Activated CD4-positive, alpha-beta T cell treated with anti-CD3 and anti-CD28 coated beads for 36 hours (primary cell): ENCODE results near the gene CLMP. TPM values are rescaled to one million over a fixed set of nuclear protein-coding genes. Genes with fewer than 3 reads are reported as not detected.
A peak's percentile ranks its signal among the peaks of the same experiment; 100 is the strongest.
"Not testable (repeated sequence)": the region's sequence is repeated elsewhere in the genome, so short reads cannot be mapped to it uniquely, and the experiment has no call there.

Source experiments
- ATAC-seq: fragments of 200-7000 bp; cut with Tn5 transposase; one replicate; pipeline ENCODE4 v1.10.0; 2021; ENCODE audit warnings: mild to moderate bottlenecking, moderate library complexity
- CTCF ChIA-PET: fragments of 350-600 bp; sonication (Branson Sonifier 250); formaldehyde crosslinking; loops from one replicate; lab custom pipeline; 2021; ENCODE audit warnings: antibody characterized with exemption; lab: Charles Lee
- POLR2A ChIA-PET: fragments of 350-600 bp; sonication (Branson Sonifier 250); formaldehyde crosslinking; loops from one replicate; lab custom pipeline; 2021; ENCODE audit warnings: antibody characterized with exemption, inconsistent platforms; lab: Charles Lee
- DNase-seq: peaks from one replicate; pipeline ENCODE4 v3.0.0-alpha.2; 2020
- H3K27ac Mint-ChIP-seq: one replicate; pipeline ENCODE4 v1.8.0; 2021; ENCODE audit warnings: mixed read lengths
- H3K27me3 Mint-ChIP-seq: one replicate; pipeline ENCODE4 v1.8.0; 2021; ENCODE audit warnings: mixed read lengths
- H3K36me3 Mint-ChIP-seq: one replicate; pipeline ENCODE4 v1.8.0; 2021; ENCODE audit warnings: low read depth, mixed read lengths
- H3K4me1 Mint-ChIP-seq: one replicate; pipeline ENCODE4 v1.8.0; 2021; ENCODE audit warnings: mixed read lengths
- H3K4me3 Mint-ChIP-seq: one replicate; pipeline ENCODE4 v1.8.0; 2021; ENCODE audit warnings: mild to moderate bottlenecking, moderate library complexity, mixed read lengths
- H3K9me3 Mint-ChIP-seq: one replicate; pipeline ENCODE4 v1.8.0; 2021; ENCODE audit warnings: low read depth, mixed read lengths
- intact Hi-C, 2 experiments: fragments of 100-400 bp; cut with DNase I in 1 of 2; cut with micrococcal nuclease in 1 of 2; formaldehyde crosslinking; loops; one replicate each; pipeline versions ENCODE4 v1.14.2 to v1.15.1; 2022 to 2024; cut with DNase I, micrococcal nuclease
- total RNA-seq, 2 experiments: library from RNA; stranded (reverse); gene quantifications; one replicate each; pipeline ENCODE4 v1.2.3, GENCODE V29; 2021

CLMP gene
- total RNA-seq, 2 experiments from 2014 or later = 0.05 to 0.09 TPM

DNA sequence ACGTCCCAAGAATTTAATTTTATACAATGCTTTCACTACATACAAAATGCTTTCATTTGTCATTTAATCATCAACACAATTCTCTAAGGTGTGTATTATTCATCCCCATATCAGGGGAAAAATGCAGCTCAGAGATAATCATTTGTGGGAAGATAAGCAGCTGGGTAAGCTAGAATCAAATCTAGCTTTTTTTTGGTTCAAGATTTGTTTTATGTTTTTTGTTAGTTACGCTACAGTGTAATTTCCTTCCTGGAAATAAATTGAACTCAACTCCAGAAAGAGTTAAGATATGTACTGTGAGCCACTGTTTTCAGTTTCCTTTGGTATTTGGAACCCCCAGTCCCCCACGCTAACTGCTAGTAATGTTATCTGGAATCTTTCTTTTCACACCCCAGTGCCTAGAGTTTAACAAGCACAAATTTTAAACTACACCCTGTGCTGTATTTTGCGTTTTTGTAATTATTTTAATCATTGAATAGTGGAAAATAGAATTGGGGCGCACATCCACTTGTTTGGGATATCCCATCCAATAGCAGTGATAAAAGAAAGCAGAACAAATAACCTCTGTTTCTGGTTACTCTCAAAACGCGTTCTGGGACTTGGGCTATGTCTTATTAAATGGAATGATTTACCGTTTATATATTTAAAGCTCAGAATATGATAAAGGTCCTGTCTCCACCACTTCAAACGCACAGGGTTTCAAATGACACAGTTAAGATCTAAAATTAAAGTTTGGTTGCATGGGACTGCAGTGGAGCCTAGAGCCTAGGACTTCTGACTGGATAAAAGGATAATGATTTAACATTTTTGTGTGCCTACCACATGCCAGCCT, 131.0 kb downstream of the CLMP start:
- DNase-seq (peak; percentile 53), ATAC-seq (peak; percentile 7)
- H3K27me3 Mint-ChIP-seq = no peaks in the 10 kb centered on the region
- peak overlapping the region; percentile 99 for H3K27ac Mint-ChIP-seq
- no peaks in the 10 kb centered on the region for H3K9me3 Mint-ChIP-seq
- peaks cover 44% of the 10 kb centered on the region for H3K36me3 Mint-ChIP-seq
- ChIA-PET CTCF (interaction anchor here (0.5 to 1.7 kb wide), 14 partner anchors 8 to 404 kb away, joined by 3 to 6 read pairs (median 4); no protein-coding TSS in a partner anchor), POLR2A (interaction anchor here (0.6 to 2.1 kb wide), 12 partner anchors 8 to 408 kb away, joined by 3 to 14 read pairs (median 4); no protein-coding TSS in a partner anchor)
- peaks cover 30% of the 10 kb centered on the region for H3K4me1 Mint-ChIP-seq
- peak overlapping the region; percentile 99 for H3K4me3 Mint-ChIP-seq
- intact Hi-C loops = loop anchor here (1.0 to 10.0 kb wide), 7 partner anchors 38 to 1599 kb away; no protein-coding TSS in a partner anchor

DNA sequence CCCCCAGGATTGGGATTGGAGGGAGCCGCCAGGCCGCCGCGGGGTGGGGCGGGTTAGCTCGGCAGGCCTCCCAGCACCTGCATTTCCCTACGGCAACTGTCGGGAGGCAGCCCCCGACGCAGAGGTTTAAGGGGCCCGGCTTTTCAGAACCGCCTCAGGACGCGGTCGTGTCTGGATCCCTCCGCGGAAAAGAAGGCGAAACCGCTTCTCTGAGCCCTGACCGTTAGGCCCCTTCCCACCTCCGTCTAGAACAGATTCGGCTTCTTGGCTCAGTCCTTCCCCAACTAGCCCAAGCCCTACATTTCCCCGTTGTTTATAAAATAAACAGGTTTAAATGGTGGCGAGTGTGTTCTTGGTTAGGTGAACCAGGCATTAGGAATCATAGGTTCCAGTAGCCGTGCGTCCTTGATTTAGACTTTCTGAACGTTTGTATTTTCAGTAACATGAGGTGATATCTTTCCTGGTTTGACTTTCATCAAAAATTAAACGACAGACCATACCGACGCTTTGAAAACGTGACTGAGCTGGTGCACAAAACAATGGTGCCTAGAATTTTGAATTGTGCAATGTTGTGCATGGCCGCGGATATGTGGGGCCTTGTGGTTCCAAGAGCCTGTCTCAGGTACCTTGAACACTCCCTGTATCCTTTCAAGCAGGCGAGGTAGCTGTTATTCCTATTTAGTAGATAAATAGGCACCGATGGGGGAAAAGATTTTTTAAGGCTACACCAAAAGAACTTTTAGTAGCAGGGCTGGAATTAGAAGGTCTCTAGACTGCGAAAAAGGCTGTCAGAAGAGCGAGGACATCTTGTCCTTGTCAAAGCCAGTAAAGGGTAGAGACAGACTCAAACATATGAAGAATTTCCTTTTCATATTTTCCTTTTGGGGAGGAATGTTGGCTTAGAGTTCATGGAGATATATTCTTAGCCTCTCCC, 131.9 kb downstream of the CLMP start:
- intact Hi-C loops = loop anchor here (1.0 to 10.0 kb wide), 11 partner anchors 7 to 1598 kb away; partner anchors contain the start of gene ZNF202 (in 1 of the 2)
- CTCF ChIA-PET = interaction anchor here (0.5 to 1.7 kb wide), 11 partner anchors 8 to 351 kb away, joined by 3 to 6 read pairs (median 4); no protein-coding TSS in a partner anchor
- ATAC-seq (no peak), DNase-seq (peak; percentile 66)
- POLR2A ChIA-PET = interaction anchor here (0.6 to 2.1 kb wide), 12 partner anchors 8 to 407 kb away, joined by 3 to 14 read pairs (median 4); no protein-coding TSS in a partner anchor
- H3K4me1 Mint-ChIP-seq = peaks cover 30% of the 10 kb centered on the region
- H3K27ac Mint-ChIP-seq = peak overlapping the region; percentile 99
- H3K27me3 Mint-ChIP-seq = no peaks in the 10 kb centered on the region
- H3K9me3 Mint-ChIP-seq = no peaks in the 10 kb centered on the region
- peak overlapping the region; percentile 99 for H3K4me3 Mint-ChIP-seq
- H3K36me3 Mint-ChIP-seq = peaks cover 52% of the 10 kb centered on the region

DNA sequence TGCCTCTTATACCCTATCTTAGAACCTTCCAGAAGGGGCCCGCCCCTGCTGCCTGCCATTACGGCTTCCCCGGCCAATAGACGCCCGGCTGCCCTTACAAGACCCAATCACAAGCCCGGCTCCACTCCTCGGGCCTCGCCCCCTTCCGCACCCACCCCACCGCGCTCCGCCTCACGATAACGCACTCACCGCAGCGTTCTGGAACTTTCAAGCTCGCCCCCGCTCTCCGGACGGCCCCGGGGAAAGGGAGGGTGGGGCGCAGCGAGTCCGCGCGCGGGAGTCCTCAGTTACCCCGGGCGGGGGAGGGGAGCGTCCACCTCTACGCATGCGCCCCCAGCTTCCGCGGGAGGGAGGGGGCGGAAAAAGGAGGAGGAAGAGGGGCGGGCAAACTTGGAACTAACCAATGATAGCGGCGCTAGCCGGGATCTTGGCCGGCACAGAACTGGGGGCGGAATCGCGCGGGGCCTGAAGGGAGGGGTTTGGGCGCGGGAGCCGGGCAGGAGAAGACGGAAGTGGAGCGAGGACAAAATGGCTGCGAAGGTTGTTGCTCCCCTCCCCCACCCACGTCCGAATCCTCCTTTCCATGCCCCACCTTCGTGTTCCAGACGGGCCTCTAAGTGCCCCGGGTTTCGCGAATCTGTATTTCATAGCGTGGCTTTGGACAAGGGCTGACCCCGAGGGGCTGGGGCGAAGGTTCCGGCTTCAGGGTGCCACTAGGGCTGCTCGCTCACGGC, 132.7 kb downstream of the CLMP start:
- DNase-seq (peak; percentile 100), ATAC-seq (peak; percentile 89)
- intact Hi-C loops = loop anchor here (1.0 to 10.0 kb wide), 10 partner anchors 8 to 1598 kb away; partner anchors contain the start of gene ZNF202 (in 1 of the 2)
- ChIA-PET CTCF (interaction anchor here (0.6 to 1.0 kb wide), 5 partner anchors 8 to 371 kb away, joined by 3 to 4 read pairs (median 3); no protein-coding TSS in a partner anchor), POLR2A (interaction anchor here (0.5 to 1.2 kb wide), 25 partner anchors 8 to 1684 kb away, joined by 3 to 23 read pairs (median 5); no protein-coding TSS in a partner anchor)
- Mint-ChIP-seq H3K27ac (peak overlapping the region; percentile 99), H3K4me1 (peaks cover 37% of the 10 kb centered on the region), H3K27me3 (no peaks in the 10 kb centered on the region), H3K4me3 (peak overlapping the region; percentile 99), H3K36me3 (peaks cover 61% of the 10 kb centered on the region), H3K9me3 (no peaks in the 10 kb centered on the region)

DNA sequence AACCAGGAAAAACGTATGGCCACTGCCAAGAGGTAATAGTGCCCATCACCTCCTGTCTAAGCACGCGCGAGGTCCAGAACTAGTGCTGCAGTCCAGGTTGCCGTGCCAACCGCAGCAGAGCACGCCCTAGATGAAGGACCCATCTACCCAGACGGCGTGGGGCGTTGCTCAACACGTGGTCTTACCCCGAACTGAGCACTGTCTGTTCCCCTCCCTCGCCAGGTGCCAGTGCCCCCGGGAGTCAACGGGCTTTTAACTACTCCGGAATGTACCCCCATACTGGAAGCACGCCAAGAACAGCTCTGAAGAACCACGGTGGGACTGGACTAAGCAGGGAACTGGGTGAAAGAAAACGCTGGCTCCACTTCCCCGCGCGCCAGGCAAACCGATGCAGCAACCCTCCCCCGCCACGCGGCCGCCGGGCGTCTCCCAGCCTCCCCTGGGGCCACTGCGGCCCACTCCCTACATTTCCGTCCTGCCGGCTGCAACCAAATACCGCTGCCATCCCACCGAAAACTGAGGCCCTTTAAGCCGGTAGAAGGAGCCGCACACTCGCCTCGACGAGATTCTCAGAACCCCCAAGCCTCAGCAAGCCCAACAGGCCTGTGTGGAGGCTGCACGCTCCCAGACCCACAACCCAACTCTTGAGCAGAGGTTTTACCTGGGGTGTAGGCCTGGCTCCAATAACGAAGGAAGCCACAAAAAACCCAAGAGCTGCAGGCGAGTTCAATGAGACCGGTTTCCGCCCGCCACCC, 133.5 kb downstream of the CLMP start, which contains the start of gene HSPA8:
Gene HSPA8, minus strand, starts transcription at position 734 of the 755 bp plus-strand sequence. CDS start 812 bp downstream, outside the sequence.
- H3K9me3 Mint-ChIP-seq = no peaks in the 10 kb centered on the region
- ATAC-seq (peak; percentile 1), DNase-seq (peak; percentile 78)
- ChIA-PET CTCF (interaction anchor here (0.7 to 1.0 kb wide), 4 partner anchors 9 to 370 kb away, joined by 3 to 4 read pairs (median 3); no protein-coding TSS in a partner anchor), POLR2A (interaction anchor here (0.5 to 3.6 kb wide), 27 partner anchors 8 to 1685 kb away, joined by 3 to 26 read pairs (median 5); no protein-coding TSS in a partner anchor)
- H3K36me3 Mint-ChIP-seq = peaks cover 68% of the 10 kb centered on the region
- intact Hi-C loops = loop anchor here (1.0 to 10.0 kb wide), 11 partner anchors 9 to 1769 kb away; partner anchors contain the start of genes SC5D (in 1 of the 2) and ZNF202 (in 1 of the 2)
- peaks cover 44% of the 10 kb centered on the region for H3K4me1 Mint-ChIP-seq
- H3K4me3 Mint-ChIP-seq = peak within 1 kb of the TSS; percentile 99
- H3K27me3 Mint-ChIP-seq = no peaks in the 10 kb centered on the region
- peak within 1 kb of the TSS; percentile 99 for H3K27ac Mint-ChIP-seq

DNA sequence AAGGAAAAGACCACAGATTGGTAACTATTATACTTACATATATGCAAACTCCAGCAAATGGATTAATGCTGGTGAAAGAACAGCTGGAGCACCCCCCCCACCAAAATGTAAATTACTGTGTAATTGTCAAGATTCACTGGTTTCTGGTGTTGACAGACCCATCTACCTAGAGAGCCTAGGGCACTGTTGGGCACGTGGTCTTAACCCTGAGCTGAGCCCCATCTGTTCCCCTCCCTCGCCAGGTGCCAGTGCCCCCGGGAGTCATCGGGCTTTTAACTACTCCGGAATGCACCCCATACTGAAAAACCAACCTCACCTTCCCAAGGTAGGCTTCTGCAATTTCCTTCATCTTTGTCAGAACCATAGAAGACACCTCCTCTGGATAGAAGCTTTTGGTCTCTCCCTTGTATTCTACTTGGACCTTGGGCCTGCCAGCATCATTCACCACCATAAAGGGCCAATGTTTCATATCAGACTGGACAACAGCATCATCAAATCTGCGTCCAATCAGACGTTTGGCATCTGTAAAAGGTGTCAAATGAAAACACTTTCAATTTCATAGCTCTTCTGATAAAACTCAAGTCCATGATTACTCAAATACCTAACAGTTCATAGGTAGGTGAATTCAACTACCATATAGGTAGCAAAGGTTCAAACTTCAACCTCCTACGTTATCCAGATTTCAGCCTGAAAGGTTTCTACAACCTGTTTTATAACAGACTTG, 134.6 kb downstream of the CLMP start:
- Mint-ChIP-seq H3K27ac (peak overlapping the region; percentile 97), H3K9me3 (no peaks in the 10 kb centered on the region), H3K27me3 (no peaks in the 10 kb centered on the region), H3K36me3 (peaks cover 80% of the 10 kb centered on the region), H3K4me3 (peak overlapping the region; percentile 99), H3K4me1 (peaks cover 40% of the 10 kb centered on the region)
- DNase-seq = no peak
- CTCF ChIA-PET = interaction anchor here (0.7 to 1.3 kb wide), 3 partner anchors 10 to 102 kb away, joined by 3 read pairs; no protein-coding TSS in a partner anchor
- intact Hi-C loops = loop anchor here (2.0 to 10.0 kb wide), 5 partner anchors 42 to 1768 kb away; partner anchors contain the start of gene SC5D (in 1 of the 2)
- POLR2A ChIA-PET = interaction anchor here (0.6 to 3.6 kb wide), 7 partner anchors 10 to 204 kb away, joined by 3 to 26 read pairs (median 4); no protein-coding TSS in a partner anchor
- ATAC-seq = no peak

DNA sequence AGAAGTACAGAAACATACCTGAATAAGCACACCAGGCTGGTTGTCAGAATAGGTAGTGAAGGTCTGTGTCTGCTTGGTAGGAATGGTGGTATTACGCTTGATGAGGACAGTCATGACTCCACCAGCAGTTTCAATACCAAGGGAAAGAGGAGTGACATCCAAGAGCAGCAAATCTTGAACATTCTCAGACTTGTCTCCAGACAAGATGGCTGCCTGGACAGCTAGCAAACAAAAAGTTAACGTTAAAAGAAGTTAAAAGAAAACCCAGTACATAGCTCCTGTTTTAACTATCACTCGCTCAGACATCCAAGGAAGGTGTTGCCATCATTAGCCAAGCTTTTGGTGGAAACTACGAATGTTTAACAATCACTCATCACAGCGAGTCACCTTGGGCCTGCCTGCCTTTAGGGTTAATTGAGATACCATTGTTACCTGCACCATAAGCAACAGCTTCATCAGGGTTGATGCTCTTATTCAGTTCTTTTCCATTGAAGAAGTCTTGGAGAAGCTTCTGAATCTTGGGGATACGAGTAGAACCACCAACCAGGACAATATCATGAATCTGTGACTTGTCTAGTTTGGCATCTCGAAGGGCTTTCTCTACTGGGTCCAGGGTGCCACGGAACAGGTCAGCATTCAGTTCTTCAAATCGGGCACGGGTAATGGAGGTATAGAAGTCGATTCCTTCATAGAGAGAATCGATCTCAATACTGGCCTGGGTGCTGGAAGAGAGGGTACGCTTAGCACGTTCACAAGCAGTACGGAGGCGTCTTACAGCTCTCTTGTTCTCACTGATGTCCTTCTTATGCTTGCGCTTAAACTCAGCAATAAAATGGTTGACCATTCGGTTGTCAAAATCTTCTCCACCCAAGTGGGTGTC, 135.8 kb downstream of the CLMP start:
- CTCF ChIA-PET = interaction anchor here (0.6 to 1.4 kb wide), 2 partner anchors 28 to 44 kb away, joined by 3 read pairs; no protein-coding TSS in a partner anchor
- H3K27me3 Mint-ChIP-seq, DNase-seq, intact Hi-C loops, H3K9me3 Mint-ChIP-seq, ATAC-seq: not testable (repeated sequence)
- H3K36me3 Mint-ChIP-seq = peaks cover 78% of the 10 kb centered on the region
- peak overlapping the region; percentile 97 for H3K27ac Mint-ChIP-seq
- peaks cover 34% of the 10 kb centered on the region for H3K4me1 Mint-ChIP-seq
- POLR2A ChIA-PET = interaction anchor here (1.5 to 3.6 kb wide), 2 partner anchors 11 to 44 kb away, joined by 4 to 26 read pairs; no protein-coding TSS in a partner anchor
- peak overlapping the region; percentile 99 for H3K4me3 Mint-ChIP-seq

DNA sequence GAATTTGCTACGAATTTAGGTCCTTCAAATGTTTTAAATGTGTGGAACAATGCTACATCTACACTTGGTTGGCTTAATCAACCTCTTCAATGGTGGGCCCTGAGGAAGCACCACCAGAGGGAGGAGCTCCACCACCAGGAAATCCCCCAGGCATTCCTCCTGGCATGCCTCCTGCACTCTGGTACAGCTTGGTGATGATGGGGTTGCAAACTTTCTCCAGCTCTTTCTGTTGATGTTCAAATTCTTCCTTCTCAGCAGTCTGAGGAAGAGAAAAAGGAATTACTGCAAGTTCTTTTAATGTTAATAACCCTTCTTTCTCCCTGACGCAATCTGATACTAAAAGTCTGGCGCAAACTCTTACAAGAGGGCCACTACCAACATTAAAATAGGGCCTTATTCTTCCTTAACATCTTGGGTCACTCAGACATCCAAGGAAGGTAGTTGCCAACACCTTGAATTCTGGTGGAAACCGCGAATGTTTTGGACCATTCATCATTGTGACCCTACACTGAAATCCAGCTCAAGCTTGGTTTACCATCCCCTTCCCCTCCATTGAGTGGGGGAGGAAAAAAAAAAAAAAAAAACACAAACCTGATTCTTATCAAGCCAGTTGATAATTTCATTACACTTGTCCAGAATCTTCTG, 137.3 kb downstream of the CLMP start:
- ChIA-PET POLR2A (interaction anchor here (0.6 to 3.6 kb wide), 5 partner anchors 12 to 312 kb away, joined by 3 to 26 read pairs (median 4); no protein-coding TSS in a partner anchor), CTCF (interaction anchor here (0.6 to 4.6 kb wide), 6 partner anchors 28 to 437 kb away, joined by 3 to 46 read pairs (median 4); no protein-coding TSS in a partner anchor)
- peaks cover 32% of the 10 kb centered on the region for H3K4me1 Mint-ChIP-seq
- intact Hi-C loops = no loop called here
- peak overlapping the region; percentile 97 for H3K27ac Mint-ChIP-seq
- H3K27me3 Mint-ChIP-seq = no peaks in the 10 kb centered on the region
- no peaks in the 10 kb centered on the region for H3K9me3 Mint-ChIP-seq
- DNase-seq (no peak), ATAC-seq (no peak)
- H3K36me3 Mint-ChIP-seq = peaks cover 73% of the 10 kb centered on the region
- H3K4me3 Mint-ChIP-seq = peak overlapping the region; percentile 99
